Measurements from ENCODE around the gene RPS24. TPM values are rescaled to one million over a fixed set of nuclear protein-coding genes. Genes with fewer than 3 reads are reported as not detected.

RPS24 gene
- total and polyA plus RNA-seq, 2 of the 8 experiments (the other 6 are each of a cell fraction or from before 2014, with no cell fraction given), result 2,128 to 3,943 TPM

DNA sequence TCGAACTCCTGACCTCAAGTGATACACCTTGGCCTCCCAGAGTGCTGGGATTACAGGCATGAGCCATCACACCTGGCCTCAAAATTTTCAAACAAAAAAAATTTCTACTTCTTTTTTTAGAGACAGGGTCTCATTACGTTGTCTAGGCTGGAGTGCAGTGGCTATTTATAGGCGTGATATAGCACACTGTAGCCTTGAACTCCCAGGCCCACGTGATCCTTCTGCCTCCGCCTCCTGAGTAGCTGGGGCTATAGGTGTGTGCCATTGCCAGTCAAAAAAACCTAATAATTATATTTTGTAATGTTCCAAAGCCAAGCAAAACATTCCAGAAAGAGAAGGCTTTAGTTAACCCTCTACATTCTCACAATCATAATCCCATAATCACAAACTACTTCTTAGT, 18.1 kb upstream of the RPS24 start:
- Histone ChIP-seq H3K4me2 (ENCODE audit: insufficient read depth in 1 of 2, low read depth in 2 of 2, low read length in 2 of 2) (no peak overlapping the region), H4K91ac (replicated peaks; ENCODE audit: insufficient read length, low read length) (no peak overlapping the region), H3K79me1 (ENCODE audit: low read depth, low read length) (no peaks in the 10 kb centered on the region; the same call in 1 of the 2 replicates), H3K23me2 (ENCODE audit: low read depth, low read length) (no peaks in the 10 kb centered on the region), H2AK5ac (ENCODE audit: low read depth, low read length) (no peak overlapping the region), H2BK15ac (ENCODE audit: low read length) (no peak overlapping the region), H2BK5ac (ENCODE audit: low read depth, low read length) (no peak overlapping the region), H4K8ac (ENCODE audit: extremely low read depth, insufficient read depth, low read length) (no peak overlapping the region), H3K36me3 (ENCODE audit: control insufficient read depth in 2 of 4, insufficient read depth in 4 of 4, low read length in 3 of 4) (peaks cover 34 to 87% (median 76%) of the 10 kb centered on the region in 4 experiments), H4K5ac (ENCODE audit: insufficient read length, low read depth, low read length) (no peak overlapping the region), H3K4me1 (replicated peaks in 1 of 4; ENCODE audit: control insufficient read depth in 3 of 4, insufficient read depth in 4 of 4, low read length in 3 of 4) (no peaks in the 10 kb centered on the region), H2AFZ (ENCODE audit: low read length) (no peak overlapping the region), H2BK20ac (ENCODE audit: low read length) (no peak overlapping the region), H3K27ac (ENCODE audit: low read depth, low read length) (no peak overlapping the region), H3K9ac (replicated peaks in 1 of 4; ENCODE audit: extremely low read depth in 1 of 4, low read depth in 3 of 4, low read length in 3 of 4) (no peak overlapping the region), H3K18ac (ENCODE audit: extremely low read depth, low read length) (no peak overlapping the region), H3K27me3 (replicated peaks in 1 of 4; ENCODE audit: control insufficient read depth in 3 of 4, extremely low read depth in 1 of 4, insufficient read depth in 3 of 4, low read length in 3 of 4) (no peaks in the 10 kb centered on the region), H3K4ac (replicated peaks; ENCODE audit: insufficient read length, low read depth, low read length) (no peak overlapping the region), H4K20me1 (replicated peaks in 1 of 2; ENCODE audit: control insufficient read depth in 1 of 2, insufficient read depth in 2 of 2, low read length in 2 of 2) (peaks cover 0 to 1% of the 10 kb centered on the region in 2 experiments), H2BK120ac (replicated peaks; ENCODE audit: low read depth, low read length) (no peak overlapping the region), H3K56ac (replicated peaks; ENCODE audit: insufficient read length, low read depth, low read length) (no peak overlapping the region), H3K23ac (ENCODE audit: insufficient read length) (no peak overlapping the region), H3K14ac (ENCODE audit: insufficient read length) (no peak overlapping the region), H3K9me3 (ENCODE audit: insufficient read depth in 2 of 2, low read depth in 1 of 2, low read length in 1 of 2) (no peaks in the 10 kb centered on the region), H3K79me2 (ENCODE audit: control insufficient read depth in 1 of 2, insufficient read depth in 2 of 2, low read length in 2 of 2) (no peaks in the 10 kb centered on the region), H2BK12ac (ENCODE audit: low read depth, low read length) (no peak overlapping the region), H3K4me3 (ENCODE audit: extremely low read depth in 1 of 4, insufficient read depth in 2 of 4, low read depth in 3 of 4, low read length in 4 of 4) (no peak overlapping the region)
- POLR2A ChIA-PET (ENCODE audit: partially characterized antibody), result interaction anchor here (1.2 to 1.9 kb wide), 2 partner anchors 14 to 29 kb away, joined by 3 to 5 read pairs; partner anchors contain the start of gene POLR3A
- TF ChIP-seq SP2 (IDR thresholded peaks at IDR 0.05; ENCODE audit: low read length) (no peak), CBX5 (IDR thresholded peaks at IDR 0.05; ENCODE audit: low read depth, low read length) (no peak), TAF7 (optimal IDR thresholded peaks at IDR 0.05; ENCODE audit: borderline replicate concordance, low read depth, low read length) (no peak), SIRT6 (IDR thresholded peaks at IDR 0.05; ENCODE audit: low read length) (no peak)
- TF ChIP-seq, protein P1, sequence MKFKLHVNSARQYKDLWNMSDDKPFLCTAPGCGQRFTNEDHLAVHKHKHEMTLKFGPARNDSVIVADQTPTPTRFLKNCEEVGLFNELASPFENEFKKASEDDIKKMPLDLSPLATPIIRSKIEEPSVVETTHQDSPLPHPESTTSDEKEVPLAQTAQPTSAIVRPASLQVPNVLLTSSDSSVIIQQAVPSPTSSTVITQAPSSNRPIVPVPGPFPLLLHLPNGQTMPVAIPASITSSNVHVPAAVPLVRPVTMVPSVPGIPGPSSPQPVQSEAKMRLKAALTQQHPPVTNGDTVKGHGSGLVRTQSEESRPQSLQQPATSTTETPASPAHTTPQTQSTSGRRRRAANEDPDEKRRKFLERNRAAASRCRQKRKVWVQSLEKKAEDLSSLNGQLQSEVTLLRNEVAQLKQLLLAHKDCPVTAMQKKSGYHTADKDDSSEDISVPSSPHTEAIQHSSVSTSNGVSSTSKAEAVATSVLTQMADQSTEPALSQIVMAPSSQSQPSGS (IDR thresholded peaks at IDR 0.05; ENCODE audit: low read length), result no peak
- DNase-seq (ENCODE audit: low read depth in 1 of 2, low spot score in 2 of 2), result no peak
- CTCF ChIA-PET (ENCODE audit: partially characterized antibody), result interaction anchor here (1.1 kb wide), 1 partner anchor 14 kb away, joined by 5 read pairs; no protein-coding TSS in a partner anchor
- no peak for FAIRE-seq
- 93% methylated on average over 5 of the region's 5 CpGs; no CpG with 5 or more reads in 1 of the 2 experiments for WGBS, 2 experiments (ENCODE audit: extremely low coverage in 1 of 2, insufficient coverage in 1 of 2, insufficient read length in 1 of 2, insufficient replicate concordance in 2 of 2, low coverage in 1 of 2, low lambda C conversion rate in 2 of 2, missing lambda C conversion rate in 1 of 2)
